Measurements from ENCODE around the gene CENPO. TPM values are rescaled to one million over a fixed set of nuclear protein-coding genes. Genes with fewer than 3 reads are reported as not detected.

CENPO gene
- total and polyA plus RNA-seq, 2 donors (not counting 3 experiments of a cell fraction or from before 2014, with no cell fraction given): 26.8 to 45.3 TPM

GRCh38 chr2:24852026-24852425 lies 58.8 kb downstream of the CENPO start:
- intact Hi-C loops (cut with micrococcal nuclease): no loop called here
- BruUV-seq (replicated peaks): no TSS peak

More at GRCh38 chr2:24852026-24852425, 58.8 kb downstream of the CENPO start:
- Histone ChIP-seq H3K9me1 (replicated peaks; ENCODE audit: control insufficient read depth, extremely low read depth, insufficient read depth, low read length) (no peaks in the 10 kb centered on the region), H3K4me3 (replicated peaks in 1 of 3; ENCODE audit: insufficient read depth in 1 of 3, low read depth in 1 of 3, low read length in 3 of 3) (no peak overlapping the region), H3K9ac (replicated peaks; ENCODE audit: extremely low read depth, insufficient read depth, low read length) (no peak overlapping the region), H3K27ac (ENCODE audit: insufficient read depth, low read depth, low read length) (no peak overlapping the region), H2AFZ (ENCODE audit: low read depth, low read length) (no peak overlapping the region), H3K4me2 (ENCODE audit: insufficient read depth, low read length) (no peak overlapping the region), H4K20me1 (replicated peaks; ENCODE audit: control insufficient read depth, extremely low read depth, insufficient read depth, low read length) (no peaks in the 10 kb centered on the region), H3K4me1 (ENCODE audit: control insufficient read depth, extremely low read depth, insufficient read depth, low read length) (no peaks in the 10 kb centered on the region), H3K79me2 (ENCODE audit: control insufficient read depth, insufficient read depth, low read length) (no peaks in the 10 kb centered on the region), H3K27me3 (ENCODE audit: control insufficient read depth in 2 of 2, insufficient read depth in 2 of 2, low read length in 2 of 2) (no peaks in the 10 kb centered on the region), H3K36me3 (ENCODE audit: control insufficient read depth in 2 of 2, extremely low read depth in 1 of 2, insufficient read depth in 2 of 2, low read length in 2 of 2) (no peaks in the 10 kb centered on the region), H3K9me3 (replicated peaks; ENCODE audit: control insufficient read depth, insufficient read depth, low read length) (no peaks in the 10 kb centered on the region)
- ChIA-PET POLR2A (no interaction called here), CTCF (no interaction called here)
- dilution Hi-C loops (cut with MboI; ENCODE audit: extremely low pct_ligation_motif_present, low sequenced_read_pairs): no loop called here
- TF ChIP-seq POLR2AphosphoS5 (IDR thresholded peaks at IDR 0.05; ENCODE audit: insufficient read depth, low read depth, low read length) (no peak), EZH2 (IDR thresholded peaks at IDR 0.05; ENCODE audit: borderline replicate concordance, low read depth, low read length, severe bottlenecking) (no peak), MYC (IDR thresholded peaks at IDR 0.05; ENCODE audit: low read depth, low read length) (no peak), GATA2 (IDR thresholded peaks at IDR 0.05; ENCODE audit: insufficient read depth, insufficient read length, low read depth, low read length) (no peak), POLR2A (IDR thresholded peaks at IDR 0.05; ENCODE audit: low read depth, low read length) (no peak), FOS (IDR thresholded peaks at IDR 0.05; ENCODE audit: borderline replicate concordance, insufficient read depth, low read length) (no peak), JUN (IDR thresholded peaks at IDR 0.05; ENCODE audit: borderline replicate concordance, insufficient read depth, insufficient read length, low read depth) (no peak)
- TF ChIP-seq, protein P1, sequence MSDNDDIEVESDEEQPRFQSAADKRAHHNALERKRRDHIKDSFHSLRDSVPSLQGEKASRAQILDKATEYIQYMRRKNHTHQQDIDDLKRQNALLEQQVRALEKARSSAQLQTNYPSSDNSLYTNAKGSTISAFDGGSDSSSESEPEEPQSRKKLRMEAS (IDR thresholded peaks at IDR 0.05; ENCODE audit: insufficient read depth, insufficient read length): no peak
- TF ChIP-seq, protein P2, sequence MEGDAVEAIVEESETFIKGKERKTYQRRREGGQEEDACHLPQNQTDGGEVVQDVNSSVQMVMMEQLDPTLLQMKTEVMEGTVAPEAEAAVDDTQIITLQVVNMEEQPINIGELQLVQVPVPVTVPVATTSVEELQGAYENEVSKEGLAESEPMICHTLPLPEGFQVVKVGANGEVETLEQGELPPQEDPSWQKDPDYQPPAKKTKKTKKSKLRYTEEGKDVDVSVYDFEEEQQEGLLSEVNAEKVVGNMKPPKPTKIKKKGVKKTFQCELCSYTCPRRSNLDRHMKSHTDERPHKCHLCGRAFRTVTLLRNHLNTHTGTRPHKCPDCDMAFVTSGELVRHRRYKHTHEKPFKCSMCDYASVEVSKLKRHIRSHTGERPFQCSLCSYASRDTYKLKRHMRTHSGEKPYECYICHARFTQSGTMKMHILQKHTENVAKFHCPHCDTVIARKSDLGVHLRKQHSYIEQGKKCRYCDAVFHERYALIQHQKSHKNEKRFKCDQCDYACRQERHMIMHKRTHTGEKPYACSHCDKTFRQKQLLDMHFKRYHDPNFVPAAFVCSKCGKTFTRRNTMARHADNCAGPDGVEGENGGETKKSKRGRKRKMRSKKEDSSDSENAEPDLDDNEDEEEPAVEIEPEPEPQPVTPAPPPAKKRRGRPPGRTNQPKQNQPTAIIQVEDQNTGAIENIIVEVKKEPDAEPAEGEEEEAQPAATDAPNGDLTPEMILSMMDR (IDR thresholded peaks at IDR 0.05; ENCODE audit: extremely low read depth in 1 of 2, insufficient read depth in 1 of 2, low read depth in 1 of 2, low read length in 2 of 2): no peak
- FAIRE-seq (no peak), DNase-seq (ENCODE audit: low read depth, low spot score) (no peak)

Data from endothelial cell of umbilical vein (primary cell).